Hepatocyte (in vitro differentiated cells): ENCODE data around the gene VPS72. TPM values are rescaled to one million over a fixed set of nuclear protein-coding genes. Genes with fewer than 3 reads are reported as not detected.

Source experiments
- DNase-seq: peaks from one replicate; pipeline ENCODE4 v3.0.0-alpha.2; 2016; ENCODE audit warnings: low spot score
- H2AFZ ChIP-seq: fragments of 200-600 bp; sonication (generic); 2 replicates; pipeline ENCODE4 v1.6.0; 2016; ENCODE audit warnings: antibody characterized with exemption, mild to moderate bottlenecking
- H3K27ac ChIP-seq: fragments of 200-600 bp; sonication (generic); 2 replicates; pipeline ENCODE4 v1.5.1; 2016; ENCODE audit warnings: mild to moderate bottlenecking
- H3K27me3 ChIP-seq: fragments of 200-600 bp; sonication (generic); 2 replicates; pipeline ENCODE4 v1.6.1; 2016
- H3K36me3 ChIP-seq: fragments of 200-600 bp; sonication (generic); replicated peaks from 2 replicates; pipeline ENCODE4 v1.5.1; 2016; ENCODE audit warnings: low read depth; ENCODE audit not compliant: insufficient read depth
- H3K4me1 ChIP-seq: fragments of 200-600 bp; sonication (generic); 2 replicates; pipeline ENCODE4 v1.5.1; 2016; ENCODE audit warnings: mild to moderate bottlenecking, moderate library complexity; ENCODE audit not compliant: insufficient read depth
- H3K4me2 ChIP-seq: fragments of 200-600 bp; sonication (generic); 2 replicates; pipeline ENCODE4 v1.6.0; 2016
- H3K4me3 ChIP-seq: fragments of 200-600 bp; sonication (generic); 2 replicates; pipeline ENCODE4 v1.5.1; 2016; ENCODE audit warnings: mild to moderate bottlenecking
- H3K79me2 ChIP-seq: fragments of 200-600 bp; sonication (generic); 2 replicates; pipeline ENCODE4 v1.6.0; 2017; ENCODE audit warnings: mild to moderate bottlenecking
- H3K9me2 ChIP-seq: fragments of 200-600 bp; sonication (generic); replicated peaks from 2 replicates; pipeline ENCODE4 v1.6.0; 2017; ENCODE audit warnings: mild to moderate bottlenecking; ENCODE audit not compliant: insufficient read depth
- H3K9me3 ChIP-seq: fragments of 200-600 bp; sonication (generic); 2 replicates; pipeline ENCODE4 v1.5.1; 2016; ENCODE audit warnings: low read depth, mild to moderate bottlenecking
- H4K20me1 ChIP-seq: fragments of 200-600 bp; sonication (generic); 2 replicates; pipeline ENCODE4 v1.6.0; 2016; ENCODE audit warnings: mild to moderate bottlenecking; ENCODE audit not compliant: insufficient read depth, poor library complexity, severe bottlenecking
- CTCF ChIP-seq: fragments of 200-600 bp; sonication (generic); IDR thresholded peaks from 2 replicates; pipeline ENCODE4 v1.5.1; 2016; ENCODE audit warnings: antibody characterized with exemption, mild to moderate bottlenecking; ENCODE audit not compliant: poor library complexity
- EZH2 ChIP-seq: fragments of 200-600 bp; sonication (generic); IDR thresholded peaks from 2 replicates; pipeline ENCODE4 v1.6.1; 2016; ENCODE audit warnings: antibody characterized with exemption, mild to moderate bottlenecking, borderline replicate concordance
- EZH2phosphoT487 ChIP-seq: fragments of 200-600 bp; sonication (generic); IDR thresholded peaks from one replicate; pipeline ENCODE4 v1.6.1; 2018; ENCODE audit warnings: antibody characterized with exemption, mild to moderate bottlenecking, low read depth, moderate library complexity; ENCODE audit not compliant: unreplicated experiment, severe bottlenecking
- WGBS: methylation state at CpG from one replicate; pipeline ENCODE4 v1.1.6; 2016; ENCODE audit warnings: low lambda C conversion rate; ENCODE audit errors: missing lambda C conversion rate; 5-methylcytosine and 5-hydroxymethylcytosine counted together
- polyA plus RNA-seq: library from polyadenylated mRNA; unstranded; fragments of >200 nt; fragmentation: Nextera tagmentation; extraction: Ambion mirVana; gene quantifications from 2 replicates; pipeline ENCODE4 v1.2.1, GENCODE V29; 2016
- total RNA-seq: library from RNA; depleted of rRNA; stranded (reverse); fragments of >200 nt; gene quantifications from 2 replicates; pipeline ENCODE4 v1.2.3, GENCODE V29; 2014

Gene VPS72
- total and polyA plus RNA-seq, 2 experiments from 2014 or later = 48.1 to 52.2 TPM

GRCh38 chr1:151158751-151159251 lies 31.2 kb downstream of the VPS72 start:
- Histone ChIP-seq H3K27me3 (no peaks in the 10 kb centered on the region), H2AFZ (no peak overlapping the region), H3K4me2 (no peak overlapping the region), H3K4me3 (no peak overlapping the region), H3K36me3 (no peaks in the 10 kb centered on the region), H3K9me3 (no peaks in the 10 kb centered on the region), H3K79me2 (peaks cover 13% of the 10 kb centered on the region), H3K27ac (no peak overlapping the region), H4K20me1 (no peaks in the 10 kb centered on the region), H3K4me1 (no peaks in the 10 kb centered on the region), H3K9me2 (no peaks in the 10 kb centered on the region)
- no peak for TF ChIP-seq CTCF
- TF ChIP-seq EZH2 = no peak
- no peak for TF ChIP-seq EZH2phosphoT487
- WGBS = 96% methylated on average over 22 of the region's 22 CpGs
- DNase-seq = no peak

DNA sequence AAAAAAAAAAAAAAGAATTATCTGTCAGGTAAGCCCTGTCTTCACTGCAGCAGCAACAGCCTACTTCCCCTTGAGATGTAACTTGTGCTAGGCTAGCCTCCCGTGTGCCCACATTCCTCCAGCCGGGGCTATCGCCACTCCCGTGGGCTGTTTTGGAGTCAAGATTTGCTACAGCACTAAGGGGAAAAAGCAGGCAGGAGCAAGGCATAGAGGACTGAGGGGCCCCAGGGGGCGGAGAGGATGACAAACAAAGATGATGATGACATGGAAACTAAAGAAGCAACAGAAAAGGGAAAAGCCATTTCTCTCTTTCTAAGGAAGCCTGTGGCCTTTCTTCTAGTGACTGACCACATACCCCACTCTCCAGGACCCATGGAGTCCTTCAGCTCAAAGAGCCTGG lies 31.7 kb downstream of the VPS72 start:
- peaks cover 9% of the 10 kb centered on the region for H3K79me2 ChIP-seq
- no peaks in the 10 kb centered on the region for H3K36me3 ChIP-seq
- TF ChIP-seq EZH2phosphoT487 (no peak), CTCF (no peak), EZH2 (no peak)
- no peaks in the 10 kb centered on the region for H3K4me1 ChIP-seq
- WGBS = 90% methylated on average over 5 of the region's 5 CpGs
- H2AFZ ChIP-seq = no peak overlapping the region
- no peak overlapping the region for H3K4me2 ChIP-seq
- no peak overlapping the region for H3K27ac ChIP-seq
- no peaks in the 10 kb centered on the region for H3K9me2 ChIP-seq
- H3K9me3 ChIP-seq = no peaks in the 10 kb centered on the region
- DNase-seq = no peak
- H4K20me1 ChIP-seq = no peaks in the 10 kb centered on the region
- no peak overlapping the region for H3K4me3 ChIP-seq
- no peaks in the 10 kb centered on the region for H3K27me3 ChIP-seq

DNA sequence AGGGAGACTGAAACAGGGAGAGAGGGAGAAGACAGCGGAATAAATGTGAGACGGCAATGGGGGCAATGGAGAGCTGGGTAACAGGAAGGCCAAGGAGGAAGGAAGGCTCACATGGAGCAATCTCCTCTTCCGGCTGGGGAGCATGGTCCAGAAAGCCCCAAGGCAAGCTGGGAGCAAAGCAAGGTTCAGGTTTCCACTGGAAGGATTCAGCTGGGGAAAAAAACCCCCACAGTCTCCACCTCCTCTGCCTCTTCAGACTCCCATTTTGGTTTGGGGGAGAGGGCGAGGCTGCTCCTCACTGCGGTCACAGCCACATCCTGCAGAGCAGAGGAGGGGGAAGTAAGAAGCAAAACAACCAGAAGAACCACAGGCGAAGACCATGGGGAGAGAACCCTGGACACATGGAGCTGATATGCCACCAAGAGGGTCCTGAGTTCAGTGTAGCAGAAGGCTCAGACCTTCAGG lies 32.9 kb downstream of the VPS72 start:
- H3K9me3 ChIP-seq = no peaks in the 10 kb centered on the region

More for the DNA sequence above, 32.9 kb downstream of the VPS72 start:
- Histone ChIP-seq H3K4me3 (no peak overlapping the region), H3K4me1 (no peaks in the 10 kb centered on the region), H3K36me3 (no peaks in the 10 kb centered on the region), H2AFZ (no peak overlapping the region), H3K9me2 (no peaks in the 10 kb centered on the region), H4K20me1 (no peaks in the 10 kb centered on the region), H3K4me2 (no peak overlapping the region), H3K27me3 (no peaks in the 10 kb centered on the region), H3K27ac (no peak overlapping the region), H3K79me2 (no peaks in the 10 kb centered on the region)
- TF ChIP-seq EZH2phosphoT487 = no peak
- TF ChIP-seq EZH2 = no peak
- TF ChIP-seq CTCF = no peak
- WGBS = 96% methylated on average over 6 of the region's 6 CpGs
- no peak for DNase-seq
